ENCODE data around the gene CDSN. TPM values are rescaled to one million over a fixed set of nuclear protein-coding genes. Genes with fewer than 3 reads are reported as not detected.

CDSN gene
- total RNA-seq, 1 experiment from 2014 or later = 1.9 TPM

GRCh38 chr6:31138982-31139381 is 18.7 kb upstream of the CDSN start, which contains the start of gene PSORS1C2:
PSORS1C2 (minus strand) TSS chr6:31139066; CDS start chr6:31139026, 40 bp downstream.
- no peaks in the 10 kb centered on the region for H3K27me3 ChIP-seq (ENCODE audit: insufficient read depth, low read depth)
- no peaks in the 10 kb centered on the region; the same call in 1 of the 2 replicates for H3F3A ChIP-seq (ENCODE audit: insufficient read depth, low read depth)
- peak in 1 of 2 experiments; percentile 55 for DNase-seq
- intact Hi-C loops (cut with micrococcal nuclease; ENCODE audit: unreplicated experiment) = loop anchor here (5.0 kb wide), 1 partner anchor 228 kb away; no protein-coding TSS in a partner anchor
- TF ChIP-seq, protein P1, sequence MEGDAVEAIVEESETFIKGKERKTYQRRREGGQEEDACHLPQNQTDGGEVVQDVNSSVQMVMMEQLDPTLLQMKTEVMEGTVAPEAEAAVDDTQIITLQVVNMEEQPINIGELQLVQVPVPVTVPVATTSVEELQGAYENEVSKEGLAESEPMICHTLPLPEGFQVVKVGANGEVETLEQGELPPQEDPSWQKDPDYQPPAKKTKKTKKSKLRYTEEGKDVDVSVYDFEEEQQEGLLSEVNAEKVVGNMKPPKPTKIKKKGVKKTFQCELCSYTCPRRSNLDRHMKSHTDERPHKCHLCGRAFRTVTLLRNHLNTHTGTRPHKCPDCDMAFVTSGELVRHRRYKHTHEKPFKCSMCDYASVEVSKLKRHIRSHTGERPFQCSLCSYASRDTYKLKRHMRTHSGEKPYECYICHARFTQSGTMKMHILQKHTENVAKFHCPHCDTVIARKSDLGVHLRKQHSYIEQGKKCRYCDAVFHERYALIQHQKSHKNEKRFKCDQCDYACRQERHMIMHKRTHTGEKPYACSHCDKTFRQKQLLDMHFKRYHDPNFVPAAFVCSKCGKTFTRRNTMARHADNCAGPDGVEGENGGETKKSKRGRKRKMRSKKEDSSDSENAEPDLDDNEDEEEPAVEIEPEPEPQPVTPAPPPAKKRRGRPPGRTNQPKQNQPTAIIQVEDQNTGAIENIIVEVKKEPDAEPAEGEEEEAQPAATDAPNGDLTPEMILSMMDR (conservative IDR thresholded peaks at IDR 0.05) = no peak
- no peak for TF ChIP-seq EZH2 (IDR thresholded peaks at IDR 0.05; ENCODE audit: low read depth)
- H3K9me3 ChIP-seq (ENCODE audit: insufficient read depth, low read depth) = no peaks in the 10 kb centered on the region
- H3K4me1 ChIP-seq (replicated peaks; ENCODE audit: insufficient read depth) = no peaks in the 10 kb centered on the region
- no TSS peak for BruUV-seq (replicated peaks)
- POLR2A ChIA-PET (ENCODE audit: unreplicated experiment) = interaction anchor here (0.6 kb wide), 1 partner anchor 421 kb away, joined by 3 read pairs; no protein-coding TSS in a partner anchor
- no peaks in the 10 kb centered on the region for H3K36me3 ChIP-seq (ENCODE audit: low read depth)
- H4K20me1 ChIP-seq (ENCODE audit: insufficient read depth) = no peaks in the 10 kb centered on the region
- H3K4me3 ChIP-seq = no peak within 1 kb of the TSS
- no peaks in the 10 kb centered on the region for H3K79me2 ChIP-seq (ENCODE audit: low read depth)
- H3K4me2 ChIP-seq = no peak within 1 kb of the TSS
- no peaks in the 10 kb centered on the region for H3K9me2 ChIP-seq (ENCODE audit: insufficient read depth)
- H2AFZ ChIP-seq = no peak within 1 kb of the TSS
- CTCF ChIA-PET = interaction anchor here (0.7 to 1.6 kb wide), 2 partner anchors 49 to 53 kb away, joined by 3 to 4 read pairs; no protein-coding TSS in a partner anchor
- H3K27ac ChIP-seq = no peak within 1 kb of the TSS

DNA sequence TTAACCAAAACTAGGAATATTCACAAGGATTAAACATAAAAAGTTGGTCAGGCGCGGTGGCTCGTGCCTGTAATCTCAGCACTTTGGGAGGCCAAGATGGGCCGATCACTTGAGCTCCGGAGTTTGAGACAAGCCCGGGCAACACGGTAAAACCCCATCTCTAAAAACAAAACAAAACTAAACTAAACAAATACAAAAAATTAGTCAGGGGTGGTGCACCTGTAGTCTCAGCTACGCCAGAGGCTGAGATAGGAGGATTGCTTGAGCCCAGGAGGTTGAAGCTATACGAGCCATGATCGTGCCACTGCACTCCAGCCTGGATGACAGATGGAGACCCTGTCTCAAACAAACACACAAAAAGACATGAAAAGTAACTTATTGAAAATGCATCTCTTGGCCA is 15.5 kb upstream of the CDSN start:
- BruUV-seq (replicated peaks) = no TSS peak

GRCh38 chr6:31132806-31133205 is 12.6 kb upstream of the CDSN start:
- H3K36me3 ChIP-seq (ENCODE audit: low read depth) = no peaks in the 10 kb centered on the region
- CTCF ChIA-PET = no interaction called here
- no peaks in the 10 kb centered on the region for H3K9me3 ChIP-seq (ENCODE audit: insufficient read depth, low read depth)
- H3K4me2 ChIP-seq = no peak overlapping the region
- no peak overlapping the region for H3K4me3 ChIP-seq
- H3K9me2 ChIP-seq (ENCODE audit: insufficient read depth) = no peaks in the 10 kb centered on the region
- TF ChIP-seq EZH2 (IDR thresholded peaks at IDR 0.05; ENCODE audit: low read depth) = no peak
- intact Hi-C loops (cut with micrococcal nuclease; ENCODE audit: unreplicated experiment) = no loop called here
- H3K79me2 ChIP-seq (ENCODE audit: low read depth) = no peaks in the 10 kb centered on the region
- H3K27ac ChIP-seq = no peak overlapping the region
- POLR2A ChIA-PET (ENCODE audit: unreplicated experiment) = no interaction called here
- no peaks in the 10 kb centered on the region for H3K27me3 ChIP-seq (ENCODE audit: insufficient read depth, low read depth)
- no peak for DNase-seq
- no peak overlapping the region for H2AFZ ChIP-seq
- H3K4me1 ChIP-seq (replicated peaks; ENCODE audit: insufficient read depth) = no peaks in the 10 kb centered on the region
- H3F3A ChIP-seq (ENCODE audit: insufficient read depth, low read depth) = no peaks in the 10 kb centered on the region
- BruUV-seq (replicated peaks) = no TSS peak
- H4K20me1 ChIP-seq (ENCODE audit: insufficient read depth) = no peaks in the 10 kb centered on the region

More for the DNA sequence above, 15.5 kb upstream of the CDSN start:
- H3K4me1 ChIP-seq (replicated peaks; ENCODE audit: insufficient read depth) = no peaks in the 10 kb centered on the region
- H3K27me3 ChIP-seq (ENCODE audit: insufficient read depth, low read depth) = no peaks in the 10 kb centered on the region
- H3K79me2 ChIP-seq (ENCODE audit: low read depth) = no peaks in the 10 kb centered on the region
- DNase-seq = no peak
- no peak overlapping the region for H3K4me2 ChIP-seq
- POLR2A ChIA-PET (ENCODE audit: unreplicated experiment) = no interaction called here
- no peaks in the 10 kb centered on the region for H3K9me2 ChIP-seq (ENCODE audit: insufficient read depth)
- H3K27ac ChIP-seq = no peak overlapping the region
- CTCF ChIA-PET = no interaction called here
- intact Hi-C loops (cut with micrococcal nuclease; ENCODE audit: unreplicated experiment) = loop anchor here (5.0 kb wide), 1 partner anchor 232 kb away; no protein-coding TSS in a partner anchor
- no peak overlapping the region for H3K4me3 ChIP-seq
- H3K9me3 ChIP-seq (ENCODE audit: insufficient read depth, low read depth) = no peaks in the 10 kb centered on the region
- no peak overlapping the region for H2AFZ ChIP-seq
- no peaks in the 10 kb centered on the region for H3K36me3 ChIP-seq (ENCODE audit: low read depth)
- H3F3A ChIP-seq (ENCODE audit: insufficient read depth, low read depth) = no peaks in the 10 kb centered on the region
- TF ChIP-seq EZH2 (IDR thresholded peaks at IDR 0.05; ENCODE audit: low read depth) = no peak
- TF ChIP-seq, protein P1 (conservative IDR thresholded peaks at IDR 0.05) = no peak
- no peaks in the 10 kb centered on the region for H4K20me1 ChIP-seq (ENCODE audit: insufficient read depth)

DNA sequence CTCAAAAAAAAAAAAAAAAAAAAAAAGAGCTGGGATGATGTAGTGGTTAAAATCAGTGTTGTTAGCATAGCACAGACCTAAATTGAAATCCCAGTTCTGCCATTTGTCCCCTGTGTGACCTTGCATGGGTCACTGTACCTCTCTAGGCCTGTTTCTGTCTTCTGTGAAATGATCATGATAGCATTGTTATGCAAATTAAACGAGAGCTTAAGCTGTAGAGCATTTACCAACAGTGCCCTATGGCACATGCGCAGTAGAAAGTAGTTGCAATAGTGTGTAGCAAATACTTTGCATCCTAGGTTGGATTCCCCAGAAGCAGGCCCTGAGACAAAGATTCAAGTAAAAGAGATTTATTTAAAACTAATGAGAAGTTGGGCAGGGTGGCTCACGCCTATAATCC is 11.3 kb upstream of the CDSN start:
- Histone ChIP-seq H3K4me3 (no peak overlapping the region), H3K9me2 (ENCODE audit: insufficient read depth) (no peaks in the 10 kb centered on the region), H4K20me1 (ENCODE audit: insufficient read depth) (no peaks in the 10 kb centered on the region), H3K4me2 (no peak overlapping the region), H3K9me3 (ENCODE audit: insufficient read depth, low read depth) (no peaks in the 10 kb centered on the region), H3F3A (ENCODE audit: insufficient read depth, low read depth) (no peaks in the 10 kb centered on the region), H3K4me1 (replicated peaks; ENCODE audit: insufficient read depth) (no peaks in the 10 kb centered on the region), H3K27ac (no peak overlapping the region), H3K79me2 (ENCODE audit: low read depth) (no peaks in the 10 kb centered on the region), H2AFZ (no peak overlapping the region), H3K36me3 (ENCODE audit: low read depth) (no peaks in the 10 kb centered on the region), H3K27me3 (ENCODE audit: insufficient read depth, low read depth) (no peaks in the 10 kb centered on the region)
- intact Hi-C loops (cut with micrococcal nuclease; ENCODE audit: unreplicated experiment) = no loop called here
- no peak for DNase-seq
- ChIA-PET POLR2A (ENCODE audit: unreplicated experiment) (no interaction called here), CTCF (interaction anchor here (0.7 to 1.4 kb wide), 4 partner anchors 14 to 663 kb away, joined by 3 to 8 read pairs (median 6); no protein-coding TSS in a partner anchor)
- no TSS peak for BruUV-seq (replicated peaks)
- TF ChIP-seq, protein P1 (conservative IDR thresholded peaks at IDR 0.05) = no peak
- TF ChIP-seq EZH2 (IDR thresholded peaks at IDR 0.05; ENCODE audit: low read depth) = no peak

Measured in PC-9 (cell line).